HG02763 (cell line): ENCODE measurements around the gene CMTR1.
"Not testable (repeated sequence)": the region's sequence is repeated elsewhere in the genome, so short reads cannot be mapped to it uniquely, and the experiment has no call there.

Experiments
- ATAC-seq: cut with Tn5 transposase; IDR thresholded peaks from one replicate; pipeline ENCODE4 v1.9.1; 2021; ENCODE audit warnings: mild to moderate bottlenecking, moderate library complexity; ENCODE audit not compliant: unreplicated experiment

The CMTR1 gene

DNA sequence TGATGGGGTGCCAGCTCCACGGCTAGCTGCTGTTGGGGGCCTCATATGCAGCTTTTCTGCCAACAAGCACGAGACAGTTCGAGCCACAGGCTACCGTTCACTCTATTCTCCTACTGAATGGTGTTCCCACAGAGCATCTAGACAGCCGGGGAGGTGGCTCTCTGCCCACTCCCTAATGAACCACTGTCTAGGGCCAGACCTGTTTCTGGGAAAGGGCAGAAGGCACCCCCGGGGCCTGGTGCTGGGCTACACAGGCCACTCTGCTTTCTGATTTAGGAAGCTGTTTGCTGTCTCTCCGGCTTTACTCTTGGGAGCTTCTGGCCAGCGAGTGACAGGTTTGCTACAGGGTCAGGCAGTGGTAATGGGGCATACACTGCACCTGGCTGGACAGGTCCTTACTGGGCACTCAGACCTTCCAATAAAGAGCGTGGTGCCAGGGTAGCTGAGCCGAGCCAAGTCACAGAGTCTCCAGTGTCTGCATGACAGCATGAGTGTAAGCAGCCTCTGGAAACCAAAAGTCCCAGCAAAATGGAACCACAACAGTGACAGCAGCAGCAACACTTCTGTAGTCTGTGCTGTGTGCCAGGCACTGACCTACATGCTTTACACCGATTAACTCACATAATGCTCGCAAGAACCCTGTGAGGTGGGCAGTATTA lies 58.3 kb downstream of the CMTR1 start:
- no peak for ATAC-seq

GRCh38 chr6:37491830-37492208 lies 58.8 kb downstream of the CMTR1 start:
- no peak for ATAC-seq

DNA sequence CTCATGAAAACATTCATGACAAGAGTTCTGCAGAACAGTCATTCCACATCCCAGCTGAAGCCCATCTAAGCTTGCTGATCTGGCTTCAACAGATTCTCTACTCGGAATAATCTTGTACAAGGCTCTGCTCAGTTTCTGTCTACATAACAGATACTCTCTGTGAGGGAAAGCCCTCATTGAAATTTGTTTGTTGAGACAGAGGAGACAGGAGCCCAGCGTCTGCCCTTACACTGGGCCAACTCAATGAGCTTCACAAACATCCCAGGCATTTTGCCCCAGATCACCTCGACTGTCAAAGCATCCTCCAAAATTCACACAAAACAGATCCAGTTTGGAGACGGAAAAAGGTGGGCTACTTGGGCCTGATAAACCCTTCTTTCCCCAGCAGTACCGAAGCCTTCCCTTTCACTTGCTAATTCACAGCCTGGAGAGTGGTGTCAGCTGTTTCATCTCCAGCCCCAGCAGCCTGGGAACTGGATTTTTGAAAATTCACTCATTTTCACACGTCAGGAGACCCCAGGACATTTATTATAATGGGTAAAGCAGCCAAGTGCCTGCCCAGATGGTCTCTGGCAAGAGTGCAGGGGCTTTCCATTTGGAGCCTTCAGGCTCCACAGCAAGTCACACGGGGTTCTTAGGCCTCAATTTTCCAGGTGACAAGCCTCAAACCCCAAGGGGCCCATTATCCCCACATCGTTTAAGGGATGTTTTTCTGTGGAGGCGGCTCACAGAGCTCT lies 59.4 kb downstream of the CMTR1 start:
- no peak for ATAC-seq

GRCh38 chr6:37492991-37493660 lies 60.1 kb downstream of the CMTR1 start:
- no peak for ATAC-seq

DNA sequence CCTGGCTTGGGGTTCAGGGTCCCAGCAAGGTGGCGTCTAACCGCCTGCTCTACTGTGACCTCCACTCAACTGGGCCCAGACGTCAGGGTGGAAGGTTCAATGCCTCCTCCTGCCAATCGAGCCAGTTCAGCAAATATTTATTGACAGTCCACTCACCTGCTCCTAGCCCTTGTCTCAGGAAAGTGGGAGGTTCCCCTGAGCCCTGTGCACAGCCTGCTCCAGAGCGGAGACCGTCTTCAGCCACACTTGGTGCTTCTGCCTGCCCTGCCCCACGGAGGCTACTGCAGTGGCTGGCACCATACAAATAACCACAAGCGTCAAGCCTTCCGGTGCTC lies 60.6 kb downstream of the CMTR1 start:
- ATAC-seq: no peak

- no peak for ATAC-seq
These were observed 62.4 kb downstream of the CMTR1 start for GRCh38 chr6:37495244-37495934.

GRCh38 chr6:37496951-37497885 lies 64.2 kb downstream of the CMTR1 start:
- no peak for ATAC-seq

- peak; percentile 89 for ATAC-seq
These were observed 66.6 kb downstream of the CMTR1 start, which contains the start of gene CCDC167 for GRCh38 chr6:37499433-37500293. Gene CCDC167 (minus strand): TSS chr6:37499893. CDS start chr6:37499863, 30 bp downstream.

DNA sequence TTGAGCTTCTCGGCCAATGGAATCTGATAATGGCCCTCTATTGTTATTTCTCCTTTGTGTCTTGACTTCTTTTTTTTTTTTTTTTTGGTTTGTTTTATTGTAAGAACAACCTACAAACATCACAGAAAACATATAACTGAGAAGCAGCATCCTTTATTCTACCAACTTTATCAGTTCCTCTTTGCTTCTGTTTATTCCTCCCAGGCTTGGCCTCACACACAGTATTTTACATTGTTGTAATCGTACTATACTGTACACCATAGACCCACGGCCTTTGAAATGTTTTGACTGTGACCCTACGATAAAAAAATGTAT lies 67.2 kb downstream of the CMTR1 start:
- no peak for ATAC-seq

GRCh38 chr6:37500904-37501303 lies 67.9 kb downstream of the CMTR1 start:
- ATAC-seq: not testable (repeated sequence)

DNA sequence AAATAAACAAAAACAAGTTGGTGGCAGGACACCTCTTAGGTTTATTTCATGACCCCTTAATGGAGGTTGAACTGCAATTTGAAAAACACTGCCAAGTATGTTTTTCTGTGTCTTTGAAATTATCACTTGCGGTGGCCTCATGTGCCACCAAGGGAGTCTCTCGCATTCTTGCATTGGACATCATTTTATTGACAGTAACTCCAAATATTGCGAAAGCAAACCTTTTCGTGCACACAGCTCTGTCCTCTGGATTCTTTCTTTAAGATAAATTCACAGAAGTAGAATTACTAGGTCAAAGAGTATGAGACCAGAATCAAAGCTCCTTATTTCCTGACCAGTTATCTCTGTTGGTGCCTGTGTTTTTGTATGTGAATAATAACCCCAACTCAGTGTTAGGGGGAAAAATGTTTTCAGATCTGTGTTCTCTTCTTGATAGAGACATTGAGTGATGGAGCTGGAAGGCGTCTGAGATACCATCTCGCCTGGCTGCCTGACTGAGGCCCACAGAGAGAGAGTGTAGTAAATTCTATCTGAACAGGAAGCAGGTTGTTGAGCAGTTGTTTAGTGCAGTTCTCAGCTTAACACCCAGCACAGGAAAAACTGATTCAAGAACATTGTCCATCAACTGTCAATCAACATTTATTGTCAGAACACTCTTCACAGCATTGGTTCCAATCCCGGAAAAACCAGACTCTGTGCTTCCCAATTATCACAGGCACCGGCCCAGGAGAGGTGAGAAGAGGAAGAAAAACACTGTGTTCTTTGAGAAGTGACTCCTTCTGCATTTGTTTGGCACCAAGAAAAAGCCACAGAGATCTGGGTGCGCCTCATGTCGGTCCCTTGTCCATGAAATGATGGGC lies 68.8 kb downstream of the CMTR1 start:
- ATAC-seq: no peak

GRCh38 chr6:37502703-37503291 lies 69.8 kb downstream of the CMTR1 start:
- ATAC-seq: no peak

GRCh38 chr6:37503309-37503965 lies 70.4 kb downstream of the CMTR1 start:
- ATAC-seq: no peak

GRCh38 chr6:37504024-37504423 lies 71.0 kb downstream of the CMTR1 start:
- ATAC-seq: no peak

- ATAC-seq: no peak
These were observed 73.5 kb downstream of the CMTR1 start for GRCh38 chr6:37506479-37506878.

DNA sequence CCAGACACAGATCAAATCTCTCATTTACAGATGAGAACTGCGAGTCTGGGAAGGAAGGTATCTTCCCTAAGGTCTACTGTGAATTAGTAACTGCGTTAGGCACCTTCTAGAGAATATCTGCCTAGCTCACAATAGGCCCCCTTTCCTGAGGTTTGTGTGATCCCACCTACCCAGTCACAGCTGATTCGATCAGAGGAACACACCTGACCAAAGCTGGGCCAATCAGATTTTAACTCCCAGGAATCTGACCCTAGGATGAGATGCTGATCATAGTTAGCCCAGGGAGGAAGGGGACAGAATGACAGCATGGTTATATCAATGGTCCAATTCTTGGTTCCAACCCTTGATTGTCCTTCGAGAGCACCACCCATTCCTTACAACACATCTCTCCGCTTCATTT lies 74.1 kb downstream of the CMTR1 start:
- no peak for ATAC-seq

- ATAC-seq: no peak
These were observed 74.8 kb downstream of the CMTR1 start for GRCh38 chr6:37507690-37508421.
